ENCODE measurements around the gene GOLIM4. TPM values are rescaled to one million over a fixed set of nuclear protein-coding genes. Genes with fewer than 3 reads are reported as not detected.

Gene GOLIM4
- total and polyA plus RNA-seq, 7 donors: 8.6 to 34.1 (median 13.4) TPM

- Histone ChIP-seq H3K27me3 (ENCODE audit: insufficient read depth in 3 of 3, low read length in 2 of 3) (peaks cover 0 to 6% (median 0%) of the 10 kb centered on the region in 3 donors), H3K9me3 (no peaks in the 10 kb centered on the region), H3K27ac (no peak overlapping the region), H3K36me3 (ENCODE audit: insufficient read depth in 1 of 2, low read depth in 1 of 2) (no peaks in the 10 kb centered on the region), H3K4me3 (no peak overlapping the region), H3K4me1 (no peaks in the 10 kb centered on the region)
- ATAC-seq: no peak
- no peak for DNase-seq
- TF ChIP-seq, protein P1, sequence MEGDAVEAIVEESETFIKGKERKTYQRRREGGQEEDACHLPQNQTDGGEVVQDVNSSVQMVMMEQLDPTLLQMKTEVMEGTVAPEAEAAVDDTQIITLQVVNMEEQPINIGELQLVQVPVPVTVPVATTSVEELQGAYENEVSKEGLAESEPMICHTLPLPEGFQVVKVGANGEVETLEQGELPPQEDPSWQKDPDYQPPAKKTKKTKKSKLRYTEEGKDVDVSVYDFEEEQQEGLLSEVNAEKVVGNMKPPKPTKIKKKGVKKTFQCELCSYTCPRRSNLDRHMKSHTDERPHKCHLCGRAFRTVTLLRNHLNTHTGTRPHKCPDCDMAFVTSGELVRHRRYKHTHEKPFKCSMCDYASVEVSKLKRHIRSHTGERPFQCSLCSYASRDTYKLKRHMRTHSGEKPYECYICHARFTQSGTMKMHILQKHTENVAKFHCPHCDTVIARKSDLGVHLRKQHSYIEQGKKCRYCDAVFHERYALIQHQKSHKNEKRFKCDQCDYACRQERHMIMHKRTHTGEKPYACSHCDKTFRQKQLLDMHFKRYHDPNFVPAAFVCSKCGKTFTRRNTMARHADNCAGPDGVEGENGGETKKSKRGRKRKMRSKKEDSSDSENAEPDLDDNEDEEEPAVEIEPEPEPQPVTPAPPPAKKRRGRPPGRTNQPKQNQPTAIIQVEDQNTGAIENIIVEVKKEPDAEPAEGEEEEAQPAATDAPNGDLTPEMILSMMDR (IDR thresholded peaks at IDR 0.05): no peak
- WGBS, 3 donors: 83 to 99% (median 89%) methylated on average over 4 of the region's 4 CpGs
- intact Hi-C loops (cut with DNase I): no loop called here
Observed at GRCh38 chr3:167996514-167996913, 99.2 kb downstream of the GOLIM4 start.

- Histone ChIP-seq H3K27ac (no peak overlapping the region), H3K4me1 (no peaks in the 10 kb centered on the region), H3K27me3 (ENCODE audit: insufficient read depth in 3 of 3, low read length in 2 of 3) (peaks cover 0 to 6% (median 0%) of the 10 kb centered on the region in 3 donors), H3K36me3 (ENCODE audit: insufficient read depth in 1 of 2, low read depth in 1 of 2) (no peaks in the 10 kb centered on the region), H3K9me3 (no peaks in the 10 kb centered on the region), H3K4me3 (no peak overlapping the region)
- intact Hi-C loops (cut with DNase I): no loop called here
- 80 to 91% (median 82%) methylated on average over 1 of the region's 1 CpG for WGBS, 3 donors
- DNase-seq: no peak
- TF ChIP-seq, protein P1 (IDR thresholded peaks at IDR 0.05): no peak
- ATAC-seq: no peak
Observed at GRCh38 chr3:167992381-167992780, 103.3 kb downstream of the GOLIM4 start.

GRCh38 chr3:167991213-167991612 lies 104.5 kb downstream of the GOLIM4 start:
- DNase-seq (no peak), ATAC-seq (no peak)
- H3K36me3 ChIP-seq (ENCODE audit: insufficient read depth in 1 of 2, low read depth in 1 of 2): no peaks in the 10 kb centered on the region
- H3K4me3 ChIP-seq: no peak overlapping the region
- peaks cover 0 to 3% (median 0%) of the 10 kb centered on the region in 3 donors for H3K27me3 ChIP-seq (ENCODE audit: insufficient read depth in 3 of 3, low read length in 2 of 3)
- TF ChIP-seq, protein P1 (IDR thresholded peaks at IDR 0.05): no peak
- H3K9me3 ChIP-seq: no peaks in the 10 kb centered on the region
- intact Hi-C loops (cut with DNase I): no loop called here
- 86 to 89% (median 88%) methylated on average over 6 of the region's 6 CpGs for WGBS, 3 donors
- H3K4me1 ChIP-seq: no peaks in the 10 kb centered on the region
- no peak overlapping the region for H3K27ac ChIP-seq

DNA sequence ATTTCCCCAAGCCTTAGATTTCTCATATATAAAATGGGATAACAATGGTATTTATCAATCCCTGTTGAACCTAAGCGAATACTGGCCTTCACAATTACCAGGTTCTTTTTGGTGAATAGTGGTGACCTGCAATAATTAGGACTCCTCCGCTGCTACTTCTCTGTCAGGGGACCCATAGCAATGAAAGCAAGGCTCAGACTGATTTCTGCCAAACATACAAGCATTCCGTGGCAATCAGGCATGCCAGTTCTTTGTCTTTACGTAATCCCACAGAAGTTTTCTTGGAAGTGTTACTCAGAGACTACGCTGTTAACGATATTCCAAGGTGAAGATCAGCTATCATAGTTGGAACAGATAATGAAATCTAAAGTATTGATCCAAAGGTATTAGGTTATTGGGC lies 105.7 kb downstream of the GOLIM4 start:
- ATAC-seq: no peak
- H3K9me3 ChIP-seq: no peaks in the 10 kb centered on the region
- no peak overlapping the region for H3K4me3 ChIP-seq
- H3K36me3 ChIP-seq (ENCODE audit: insufficient read depth in 1 of 2, low read depth in 1 of 2): no peaks in the 10 kb centered on the region
- DNase-seq: no peak
- intact Hi-C loops (cut with DNase I): no loop called here
- 65 to 76% (median 69%) methylated on average over 6 of the region's 6 CpGs for WGBS, 3 donors
- TF ChIP-seq, protein P1 (IDR thresholded peaks at IDR 0.05): no peak
- H3K27me3 ChIP-seq (ENCODE audit: insufficient read depth in 3 of 3, low read length in 2 of 3): peaks cover 0 to 3% (median 0%) of the 10 kb centered on the region in 3 donors
- H3K4me1 ChIP-seq: no peaks in the 10 kb centered on the region
- H3K27ac ChIP-seq: no peak overlapping the region

GRCh38 chr3:167989066-167989465 lies 106.7 kb downstream of the GOLIM4 start:
- peaks cover 0 to 3% (median 0%) of the 10 kb centered on the region in 3 donors for H3K27me3 ChIP-seq (ENCODE audit: insufficient read depth in 3 of 3, low read length in 2 of 3)
- H3K9me3 ChIP-seq: no peaks in the 10 kb centered on the region
- TF ChIP-seq, protein P1 (IDR thresholded peaks at IDR 0.05): no peak
- intact Hi-C loops (cut with DNase I): no loop called here
- ATAC-seq (no peak), DNase-seq (no peak)
- no peaks in the 10 kb centered on the region for H3K4me1 ChIP-seq
- H3K36me3 ChIP-seq (ENCODE audit: insufficient read depth in 1 of 2, low read depth in 1 of 2): no peaks in the 10 kb centered on the region
- WGBS, 3 donors: 56 to 69% (median 60%) methylated on average over 2 of the region's 2 CpGs
- H3K4me3 ChIP-seq: no peak overlapping the region
- no peak overlapping the region for H3K27ac ChIP-seq

Data from psoas muscle (tissue), 8 donors.